Prostate gland (tissue), 2 donors: ENCODE results near the gene SLC38A10. TPM values are rescaled to one million over a fixed set of nuclear protein-coding genes. Genes with fewer than 3 reads are reported as not detected.

ENCODE experiments used
- DNase-seq: peaks from one replicate; pipeline ENCODE4 v3.0.0-alpha.2; 2019; ENCODE audit warnings: low spot score
- H3K27ac ChIP-seq, 2 donors: fragments of 200-600 bp; sonication (generic); 2 replicates each; pipeline ENCODE4 v1.5.1; 2017 to 2019
- H3K27me3 ChIP-seq: fragments of 200-600 bp; sonication (generic); replicated peaks from 2 replicates; pipeline ENCODE4 v1.5.1; 2019; ENCODE audit not compliant: insufficient read depth
- H3K36me3 ChIP-seq, 2 donors: fragments of 200-600 bp; sonication (generic); 1 replicate in 1 of 2; 2 replicates in 1 of 2; pipeline versions ENCODE4 v1.5.1 to v1.8.1; 2017 to 2019
- H3K4me1 ChIP-seq: fragments of 200-600 bp; sonication (generic); replicated peaks from 2 replicates; pipeline ENCODE4 v1.5.1; 2019
- H3K4me3 ChIP-seq, 2 donors: fragments of 200-600 bp; sonication (generic); 2 replicates each; pipeline ENCODE4 v1.5.1; 2017 to 2019
- H3K9me3 ChIP-seq: fragments of 200-600 bp; sonication (generic); 2 replicates; pipeline ENCODE4 v1.5.1; 2017
- CTCF ChIP-seq, 4 experiments: fragments of 200-600 bp in 2 of 4; fragments of 450-650 bp in 2 of 4; sonication (generic) in 2 of 4; IDR thresholded peaks; 1 replicate in 3 of 4; 2 replicates in 1 of 4; pipeline ENCODE4 v1.5.1; 2016 to 2019; ENCODE audit warnings: antibody characterized with exemption in 4 of 4, mild to moderate bottlenecking in 2 of 4, moderate library complexity in 2 of 4
- POLR2A ChIP-seq: fragments of 450-650 bp; IDR thresholded peaks from one replicate; pipeline ENCODE4 v1.6.1; 2016; ENCODE audit warnings: antibody characterized with exemption, mild to moderate bottlenecking
- POLR2AphosphoS5 ChIP-seq: sonication (generic); formaldehyde crosslinking; IDR thresholded peaks from one replicate; pipeline ENCODE4 v1.6.1; 2017; ENCODE audit warnings: antibody characterized with exemption
- WGBS: methylation state at CpG from one replicate; pipeline ENCODE4 v1.1.5; 2018; 5-methylcytosine and 5-hydroxymethylcytosine counted together
- intact Hi-C: fragments of 100-400 bp; cut with DNase I; formaldehyde crosslinking; loops from one replicate; pipeline ENCODE4 v1.14.2; 2022
- total RNA-seq, 2 donors: library from RNA; depleted of rRNA; stranded (reverse); fragments of >200 nt; gene quantifications; one replicate each; pipeline ENCODE4 v1.1.0, GENCODE V29; 2016

The SLC38A10 gene
- total RNA-seq, 2 donors from 2014 or later: 104 to 167 TPM

DNA sequence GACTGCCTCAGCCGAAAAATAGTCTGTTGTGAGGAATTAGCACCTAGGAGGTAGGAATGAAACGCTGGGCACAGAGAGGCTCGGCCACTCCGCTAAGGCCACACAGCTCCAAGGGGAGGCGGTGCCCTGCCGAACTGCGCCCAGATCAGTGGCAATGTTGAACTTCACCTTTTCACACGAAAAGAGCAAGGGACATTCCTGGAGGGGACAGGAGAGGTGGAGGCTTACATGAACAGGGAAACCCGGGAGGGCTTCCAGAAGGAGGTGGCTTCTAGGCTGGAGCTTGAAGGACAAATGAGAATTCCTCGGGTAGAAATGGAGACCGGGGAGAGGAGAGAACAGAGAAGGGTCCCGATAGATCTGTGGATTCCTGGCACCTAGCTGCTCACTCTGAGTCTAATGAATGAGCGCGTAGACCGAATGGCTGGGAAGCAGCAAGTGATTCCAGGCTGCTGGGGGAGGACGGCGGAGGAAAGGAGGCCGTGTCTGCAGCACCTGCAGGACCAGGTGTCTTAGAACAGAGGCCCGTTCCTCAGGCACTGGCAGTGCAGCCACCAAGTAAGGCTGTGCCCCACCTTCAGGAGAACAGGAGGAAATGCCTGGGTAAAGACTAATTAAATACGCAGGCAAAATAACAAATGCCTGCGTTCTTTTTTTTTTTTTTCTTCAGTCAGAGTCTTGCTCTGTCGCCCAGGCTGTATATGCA lies 722 bp upstream of the SLC38A10 start:
- DNase-seq: peak; percentile 81
- TF ChIP-seq POLR2AphosphoS5 (peak; percentile 84), POLR2A (peak; percentile 57), CTCF (IDR thresholded peaks at IDR 0.05) (peak; percentile 32 to 78 (median 54))
- H3K36me3 ChIP-seq: no peaks in the 10 kb centered on the region
- H3K27ac ChIP-seq: peak overlapping the region; percentile 87 to 95
- H3K9me3 ChIP-seq: no peaks in the 10 kb centered on the region
- peak overlapping the region; percentile 75 to 90 for H3K4me3 ChIP-seq
- H3K27me3 ChIP-seq: no peaks in the 10 kb centered on the region
- intact Hi-C loops: loop anchor here (2.0 to 5.0 kb wide), 2 partner anchors 41 to 103 kb away; no protein-coding TSS in a partner anchor
- 12% methylated on average over 22 of the region's 22 CpGs for WGBS
- peaks cover 2% of the 10 kb centered on the region for H3K4me1 ChIP-seq

DNA sequence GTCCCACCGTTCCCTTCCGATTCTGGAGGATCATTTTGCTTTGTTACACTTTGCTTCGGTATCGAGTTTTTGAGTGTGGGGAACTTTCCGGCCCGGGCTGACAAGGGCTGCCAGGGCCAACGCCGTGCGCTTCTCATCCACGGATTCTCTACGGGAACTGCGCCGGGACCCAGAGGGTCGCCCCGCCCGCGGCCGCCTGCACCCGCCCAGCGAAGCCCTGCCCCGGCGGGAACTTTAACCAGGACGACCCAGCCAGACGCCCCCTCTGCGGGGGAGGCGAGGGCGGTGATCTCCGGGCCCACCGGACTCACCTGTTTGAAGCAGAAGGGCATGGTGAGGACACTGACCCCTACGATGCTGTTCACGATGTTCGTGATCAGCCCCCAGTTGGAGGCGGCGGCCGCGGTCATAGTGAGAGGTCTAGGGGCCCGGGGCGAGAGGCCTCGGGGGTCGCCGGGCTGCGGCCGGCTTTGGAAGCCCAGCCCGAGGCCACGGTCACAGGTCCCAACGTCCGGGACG lies 536 bp downstream of the SLC38A10 start:
- Histone ChIP-seq H3K27ac (peak overlapping the region; percentile 87 to 95), H3K27me3 (no peaks in the 10 kb centered on the region), H3K36me3 (no peaks in the 10 kb centered on the region), H3K4me3 (peak overlapping the region; percentile 75 to 90), H3K9me3 (no peaks in the 10 kb centered on the region), H3K4me1 (peaks cover 2% of the 10 kb centered on the region)
- TF ChIP-seq POLR2AphosphoS5: no peak
- TF ChIP-seq POLR2A: no peak
- no peak for TF ChIP-seq CTCF (IDR thresholded peaks at IDR 0.05)
- no peak for DNase-seq
- 2% methylated on average over 30 of the region's 48 CpGs for WGBS
- intact Hi-C loops: loop anchor here (2.0 to 5.0 kb wide), 4 partner anchors 42 to 188 kb away; no protein-coding TSS in a partner anchor

GRCh38 chr17:81292450-81292849 lies 2.7 kb downstream of the SLC38A10 start:
- H3K27ac ChIP-seq: no peak overlapping the region
- H3K36me3 ChIP-seq: no peaks in the 10 kb centered on the region
- TF ChIP-seq POLR2AphosphoS5: no peak
- TF ChIP-seq POLR2A: no peak
- TF ChIP-seq CTCF (IDR thresholded peaks at IDR 0.05): no peak
- H3K27me3 ChIP-seq: no peaks in the 10 kb centered on the region
- WGBS: 79% methylated on average over 12 of the region's 12 CpGs
- no peak for DNase-seq
- no peak overlapping the region for H3K4me3 ChIP-seq
- H3K9me3 ChIP-seq: no peaks in the 10 kb centered on the region
- intact Hi-C loops: loop anchor here (5.0 kb wide), 2 partner anchors 40 to 190 kb away; no protein-coding TSS in a partner anchor
- peaks cover 2% of the 10 kb centered on the region for H3K4me1 ChIP-seq

DNA sequence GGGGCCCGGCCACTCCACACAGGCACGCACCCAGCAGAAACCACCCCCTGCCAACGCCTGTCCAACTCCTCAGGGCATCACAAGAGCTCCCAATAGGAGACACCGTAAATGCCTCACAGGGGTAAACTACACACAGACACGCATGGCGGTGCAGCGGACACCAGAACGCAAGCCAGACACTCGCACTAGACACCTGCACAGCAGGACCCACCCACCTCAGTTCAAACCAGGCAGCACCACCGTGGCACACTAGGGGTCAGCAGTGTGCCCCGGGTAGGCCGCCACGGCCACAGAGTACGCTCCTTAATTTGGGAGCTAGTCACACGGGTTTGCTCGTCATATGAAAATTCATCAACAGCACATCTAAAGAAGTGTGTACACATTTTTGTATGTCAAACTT lies 3.4 kb downstream of the SLC38A10 start:
- peak; percentile 71 for DNase-seq
- no peaks in the 10 kb centered on the region for H3K36me3 ChIP-seq
- H3K9me3 ChIP-seq: no peaks in the 10 kb centered on the region
- peaks cover 2% of the 10 kb centered on the region for H3K4me1 ChIP-seq
- no peaks in the 10 kb centered on the region for H3K27me3 ChIP-seq
- WGBS: 45% methylated on average over 16 of the region's 16 CpGs
- no peak overlapping the region for H3K27ac ChIP-seq
- no peak overlapping the region for H3K4me3 ChIP-seq
- TF ChIP-seq CTCF (IDR thresholded peaks at IDR 0.05): peak; percentile 39 to 81 (median 67)
- peak; percentile 67 for TF ChIP-seq POLR2AphosphoS5
- TF ChIP-seq POLR2A: no peak
- intact Hi-C loops: loop anchor here (5.0 kb wide), 2 partner anchors 39 to 191 kb away; no protein-coding TSS in a partner anchor
